K562 (cell line): Measurements from ENCODE around the gene HAPLN2. TPM values are rescaled to one million over a fixed set of nuclear protein-coding genes. Genes with fewer than 3 reads are reported as not detected.

ENCODE experiments used
- CBFA2T2 ChIP-seq: fragments of 450-650 bp; conservative IDR thresholded peaks from 2 replicates; pipeline ENCODE4 v1.6.1; 2017; ENCODE audit warnings: mild to moderate bottlenecking
- HDAC2 ChIP-seq: fragments of 450-650 bp; IDR thresholded peaks from 2 replicates; pipeline ENCODE4 v1.6.1; 2016; ENCODE audit warnings: mild to moderate bottlenecking
- HES1 ChIP-seq: fragments of 450-650 bp; IDR thresholded peaks from 2 replicates; pipeline ENCODE4 v1.6.1; 2016; ENCODE audit warnings: low read depth, mild to moderate bottlenecking, moderate library complexity
- HNRNPLL ChIP-seq: fragments of 200-400 bp; formaldehyde crosslinking; IDR thresholded peaks from 2 replicates; pipeline ENCODE4 v1.6.1; 2017; ENCODE audit warnings: low read length, low read depth, mild to moderate bottlenecking; ENCODE audit not compliant: poor library complexity, severe bottlenecking
- PCBP2 ChIP-seq: fragments of 200-400 bp; formaldehyde crosslinking; IDR thresholded peaks from 2 replicates; pipeline ENCODE4 v1.6.1; 2018; ENCODE audit warnings: low read length, low read depth, mild to moderate bottlenecking, moderate library complexity; ENCODE audit not compliant: poor library complexity, severe bottlenecking
- PHF20 ChIP-seq: fragments of 450-650 bp; IDR thresholded peaks from 2 replicates; pipeline ENCODE4 v1.6.1; 2018; ENCODE audit not compliant: partially characterized antibody
- PRDM10 ChIP-seq: fragments of 450-650 bp; IDR thresholded peaks from 2 replicates; pipeline ENCODE4 v1.6.1; 2018; ENCODE audit not compliant: partially characterized antibody
- REST ChIP-seq, 2 experiments: fragments of 450-650 bp; formaldehyde crosslinking in 1 of 2; IDR thresholded peaks; 2 replicates each; pipeline versions ENCODE4 v1.4.0 to v1.6.1; 2014 to 2020; ENCODE audit warnings: mild to moderate bottlenecking in 2 of 2, borderline replicate concordance in 1 of 2, low read depth in 1 of 2
- TEAD1 ChIP-seq, 2 experiments: fragments of 450-650 bp in 1 of 2; sonication (generic) in 1 of 2; formaldehyde crosslinking; IDR thresholded peaks; 2 replicates each; pipeline versions ENCODE4 v1.4.0 to v1.8.0; 2020 to 2022; ENCODE audit warnings: mild to moderate bottlenecking in 2 of 2, missing genetic modification reagents in 1 of 2
- TRIM25 ChIP-seq: fragments of 450-650 bp; IDR thresholded peaks from 2 replicates; pipeline ENCODE4 v1.7.0; 2016; ENCODE audit warnings: borderline replicate concordance
- ZBTB9 ChIP-seq: fragments of 450-650 bp; formaldehyde crosslinking; IDR thresholded peaks from 2 replicates; pipeline ENCODE4 v1.4.0; 2020; ENCODE audit warnings: mild to moderate bottlenecking, moderate library complexity
- polyA plus RNA-seq, 8 experiments: library from polyadenylated mRNA; depleted of rRNA in 4 of 8; stranded (reverse) in 5 of 8; unstranded in 3 of 8; fragments of >200 nt; fragmentation: Nextera tagmentation in 2 of 8; fragmentation: Illumina TruSeq in 1 of 8; extraction: Ambion mirVana in 2 of 8; extraction: Trizol in 1 of 8; gene quantifications; 2 replicates each; pipeline versions ENCODE4 v1.2.1 to v1.2.3, GENCODE V29; 2011 to 2014; ENCODE audit warnings: inconsistent platforms in 1 of 8, missing spikeins in 1 of 8
- total RNA-seq, 7 experiments: library from RNA; depleted of rRNA in 6 of 7; stranded (reverse); fragments of >200 nt in 6 of 7; fragmentation: Illumina TruSeq in 2 of 7; extraction: Trizol in 2 of 7; gene quantifications; 2 replicates each; pipeline versions ENCODE4 v1.2.1 to v1.2.3, GENCODE V29; 2011 to 2021; ENCODE audit warnings: low replicate concordance in 1 of 7

The HAPLN2 gene
- total and polyA plus RNA-seq, 9 of the 15 experiments (the other 6 are each of a cell fraction or from before 2014, with no cell fraction given): 0.14 to 5.2 (median 3.8) TPM; not detected in 4

- TF ChIP-seq ZBTB9 (CRISPR knock-in tag) (peak; percentile 32; the same call in 1 of the 2 replicates), PHF20 (no peak), CBFA2T2 (peak; percentile 86), HES1 (peak; percentile 95), PRDM10 (peak; percentile 17), HNRNPLL (peak; percentile 22), TEAD1 (CRISPR knock-in tag; IDR thresholded peaks at IDR 0.05) (peak in 1 of 2 experiments; percentile 57; a peak in 1 of 4 replicates), PCBP2 (no peak), HDAC2 (peak; percentile 93), TRIM25 (no peak), REST (IDR thresholded peaks at IDR 0.05; ENCODE audit: borderline replicate concordance) (peak; percentile 11; the same call in 1 of the 2 replicates), REST (CRISPR knock-in tag; IDR thresholded peaks at IDR 0.05; ENCODE audit: low read depth) (no peak)
Observed at GRCh38 chr1:156616463-156616862, 2.8 kb upstream of the HAPLN2 start (continued).
